GM15510 (cell line): ENCODE measurements around the gene UROD.

Experiments used
- POLR2A ChIP-seq: IDR thresholded peaks from 3 replicates; pipeline ENCODE4 v1.6.1; 2011; ENCODE audit warnings: borderline replicate concordance; ENCODE audit not compliant: insufficient read length; ENCODE audit errors: extremely low read depth

The UROD gene

DNA sequence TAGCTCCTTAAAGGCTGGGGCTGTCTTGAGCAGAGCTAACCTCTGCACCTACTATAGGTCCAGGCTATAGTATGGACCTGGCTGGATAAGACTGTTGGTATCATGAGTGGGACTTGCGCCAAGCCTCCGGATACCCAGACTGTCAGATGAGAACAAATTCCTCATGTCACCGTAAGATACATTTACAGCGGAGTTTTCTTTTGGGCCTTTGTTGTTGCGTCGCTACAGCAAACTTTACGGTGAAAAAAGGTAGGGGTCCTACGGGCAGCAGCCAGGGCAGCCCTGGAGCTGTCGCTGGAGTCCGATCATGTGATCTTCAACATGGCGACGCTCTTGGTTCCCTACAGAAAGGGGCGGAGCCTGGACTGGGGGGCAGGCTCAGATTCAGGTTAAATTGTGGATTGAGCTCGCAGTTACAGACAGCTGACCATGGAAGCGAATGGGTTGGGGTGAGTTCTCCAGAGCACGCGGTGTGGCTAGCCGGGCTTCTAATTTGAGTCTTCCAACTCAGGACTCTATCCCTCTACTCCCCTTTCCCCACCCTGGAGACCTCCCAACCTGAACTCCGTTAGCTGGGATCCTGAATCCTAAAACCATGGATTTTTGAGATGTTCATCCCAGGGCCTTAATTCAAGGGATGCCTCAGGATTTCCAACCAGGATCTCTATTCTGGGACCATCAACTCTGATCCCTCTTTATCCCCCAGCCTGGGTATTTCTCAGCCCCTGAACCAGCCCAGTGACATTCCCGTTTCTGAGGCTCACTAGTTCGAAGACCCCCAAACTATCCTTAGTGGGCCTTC lies at the start of gene UROD:
UROD (plus strand) TSS at position 418 of the 802 bp plus-strand sequence; CDS start at position 430, 12 bp downstream.
- TF ChIP-seq POLR2A = peak; percentile 66

DNA sequence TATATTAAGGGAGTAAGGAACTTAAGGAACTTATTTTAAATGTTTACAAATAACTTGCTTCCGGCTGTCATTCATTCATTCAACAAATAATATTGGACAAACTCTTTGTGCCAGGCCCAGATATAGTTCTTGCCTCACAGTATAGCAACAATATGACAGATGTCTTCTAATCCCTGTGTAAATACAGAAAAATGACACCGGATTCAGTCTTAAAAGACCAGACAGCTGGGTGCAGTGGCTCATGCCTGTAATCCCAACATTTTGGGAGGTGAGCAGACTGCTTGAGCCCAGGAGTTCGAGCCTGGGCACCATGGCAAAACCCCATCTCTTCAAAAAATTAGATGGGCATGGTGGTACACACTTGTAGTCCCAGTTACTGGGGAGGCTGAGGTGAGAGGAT lies 49.3 kb upstream of the UROD start:
- TF ChIP-seq POLR2A = no peak

DNA sequence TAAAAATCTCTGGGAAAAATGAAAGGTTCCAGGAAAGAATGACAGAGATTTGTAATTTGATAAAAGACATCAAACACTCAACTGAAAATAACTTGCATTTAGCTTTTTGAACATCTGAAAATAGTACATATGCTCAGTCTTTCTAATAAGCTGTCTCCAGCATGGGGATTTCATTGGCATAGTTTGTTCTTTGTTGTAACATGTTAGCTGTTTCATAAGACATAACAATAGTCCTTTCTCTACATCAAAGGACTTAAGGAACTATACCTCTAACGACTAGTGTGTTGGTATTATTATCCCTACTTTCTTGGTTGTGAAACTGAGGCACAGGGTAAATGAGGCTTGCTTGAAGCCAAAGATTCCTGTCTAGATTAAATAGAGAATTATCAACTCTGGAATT lies 47.7 kb upstream of the UROD start:
- no peak for TF ChIP-seq POLR2A

DNA sequence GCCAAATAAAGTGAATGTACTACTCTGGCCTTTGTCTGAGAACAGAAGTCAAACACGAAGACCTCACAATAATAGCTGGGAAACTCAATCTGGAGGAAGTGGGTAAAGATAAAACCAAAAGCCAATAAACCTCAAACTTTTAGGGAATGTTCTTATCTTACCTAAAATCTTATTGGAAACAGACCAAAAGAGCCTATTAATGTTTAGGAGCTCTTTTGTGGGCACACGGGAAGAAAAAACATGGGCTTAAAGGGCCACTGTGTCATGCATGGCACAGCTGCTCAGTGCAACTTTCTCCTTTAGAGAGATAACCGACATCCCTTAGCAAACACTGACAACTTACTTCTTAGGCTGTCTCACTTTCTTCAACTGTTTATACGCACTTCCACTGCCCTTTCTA lies 41.7 kb upstream of the UROD start:
- no peak for TF ChIP-seq POLR2A

DNA sequence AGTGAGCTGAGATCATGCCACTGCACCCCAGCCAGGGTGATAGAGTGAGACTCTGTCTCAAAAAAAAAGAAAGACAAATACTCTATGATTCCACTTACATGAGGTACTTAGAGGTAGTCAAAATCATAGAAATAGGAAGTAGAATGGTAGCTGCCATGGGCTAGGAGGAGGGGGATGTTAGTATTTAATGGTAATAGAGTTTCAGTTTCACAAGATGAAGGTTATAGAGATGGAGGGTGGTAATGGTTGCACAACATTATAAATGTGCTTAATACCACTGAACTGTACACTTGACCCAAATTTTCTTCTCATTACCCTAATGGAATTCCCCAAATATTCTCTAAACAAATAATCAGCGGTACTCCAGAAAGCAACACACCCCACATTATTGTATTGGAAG lies 38.4 kb upstream of the UROD start:
- no peak for TF ChIP-seq POLR2A

DNA sequence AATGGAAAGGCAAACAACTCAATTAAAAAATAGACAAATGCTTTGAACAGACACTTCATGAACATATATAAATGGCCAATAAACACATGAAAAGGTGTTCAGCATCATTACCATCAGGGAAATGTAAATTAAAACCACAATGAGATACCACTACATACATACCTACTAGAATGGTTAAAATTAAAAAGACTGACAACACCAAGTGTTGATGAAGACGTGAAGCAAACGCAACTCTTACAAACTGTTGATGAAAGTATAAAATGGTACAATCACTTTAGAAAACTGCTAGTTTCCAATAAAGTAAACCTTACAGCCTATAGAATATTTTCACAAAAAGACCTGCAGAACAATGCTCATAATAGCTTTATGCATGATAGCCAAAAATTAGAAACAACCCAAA lies 35.8 kb upstream of the UROD start:
- no peak for TF ChIP-seq POLR2A

DNA sequence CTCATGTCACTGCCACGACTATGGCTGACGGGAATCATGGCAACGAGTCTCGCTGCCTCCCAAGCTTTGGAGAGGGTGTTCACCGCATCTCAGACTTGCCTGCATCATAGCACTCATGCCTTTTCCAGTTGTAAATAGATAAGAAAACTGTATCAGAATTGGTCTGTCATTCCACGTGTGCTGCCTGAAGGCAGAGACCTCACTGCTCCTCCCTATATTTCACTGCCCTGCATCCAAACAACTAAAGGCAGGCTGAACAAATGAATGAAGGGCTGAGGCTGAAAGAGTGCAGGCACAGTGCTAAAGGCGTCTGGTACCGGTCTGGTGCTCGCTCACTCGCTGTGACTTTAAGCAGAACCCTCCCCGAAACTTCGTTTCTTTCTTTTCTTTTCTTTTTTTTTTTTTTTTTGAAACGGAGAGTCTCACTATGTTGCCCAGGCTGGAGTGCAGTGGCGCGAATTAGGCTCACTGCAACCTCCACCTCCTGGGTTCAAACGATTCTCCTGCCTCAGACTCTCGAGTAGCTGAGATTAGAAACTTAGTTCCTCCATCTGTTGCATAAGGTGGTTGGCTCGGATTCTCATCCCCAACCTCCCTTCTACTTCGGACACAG lies 26.2 kb upstream of the UROD start:
- TF ChIP-seq POLR2A = no peak

DNA sequence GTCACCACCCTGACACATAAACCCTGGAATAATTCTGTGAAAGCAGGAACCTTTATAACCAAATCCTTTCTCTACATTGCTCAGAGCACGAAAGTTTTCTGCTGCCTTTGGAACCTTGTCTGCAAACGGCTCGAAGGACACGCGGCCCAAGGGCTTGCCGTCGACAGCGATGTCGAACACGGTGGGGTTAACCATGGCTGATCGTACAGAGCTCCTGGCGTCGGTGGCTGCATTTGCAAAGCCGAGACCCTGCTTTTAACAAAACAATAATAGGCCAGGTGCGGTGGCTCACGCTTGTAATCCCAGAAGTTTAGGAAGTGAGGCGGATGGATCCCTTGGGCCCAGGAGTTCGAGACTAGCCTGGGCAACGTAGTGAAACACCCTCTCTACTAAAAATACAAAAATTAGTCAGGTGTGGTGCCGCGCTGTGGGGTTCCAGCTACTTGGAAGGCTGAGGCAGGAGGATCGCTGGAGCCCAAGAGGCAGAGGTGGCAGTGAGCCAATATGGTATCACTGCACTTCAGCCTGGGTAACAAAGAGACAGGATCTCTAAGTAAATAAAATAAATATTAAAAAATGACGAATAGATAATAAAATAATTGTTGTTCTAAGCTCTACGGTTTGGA lies 23.4 kb upstream of the UROD start:
- TF ChIP-seq POLR2A = no peak

DNA sequence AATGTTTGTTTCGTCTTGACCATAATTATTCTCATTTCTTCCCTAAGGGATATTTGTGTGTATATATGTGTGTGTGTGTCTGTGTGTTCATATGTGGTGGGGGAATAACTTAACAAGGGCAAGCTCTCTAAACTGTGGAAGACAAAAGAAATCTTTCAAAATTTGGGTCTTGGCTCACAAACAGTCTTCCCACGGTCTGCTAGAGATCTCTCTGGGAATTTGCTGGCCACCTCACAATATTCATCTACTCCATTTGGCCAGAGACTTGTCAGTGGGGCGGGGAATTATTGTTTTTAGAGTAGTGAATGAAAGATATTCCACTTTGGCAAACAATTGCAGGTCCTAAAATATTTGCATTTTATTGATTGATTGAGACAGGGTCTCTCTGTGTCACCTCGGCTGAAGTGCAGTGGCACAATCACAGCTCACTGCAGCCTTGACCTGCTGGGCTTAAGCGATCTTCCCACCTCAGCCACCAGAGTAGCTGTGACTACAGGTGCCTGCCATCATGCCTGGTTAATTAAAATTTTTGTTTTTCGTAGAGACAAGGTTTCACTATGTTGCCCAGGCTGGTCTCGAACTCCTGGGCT lies 17.6 kb upstream of the UROD start:
- TF ChIP-seq POLR2A = no peak

DNA sequence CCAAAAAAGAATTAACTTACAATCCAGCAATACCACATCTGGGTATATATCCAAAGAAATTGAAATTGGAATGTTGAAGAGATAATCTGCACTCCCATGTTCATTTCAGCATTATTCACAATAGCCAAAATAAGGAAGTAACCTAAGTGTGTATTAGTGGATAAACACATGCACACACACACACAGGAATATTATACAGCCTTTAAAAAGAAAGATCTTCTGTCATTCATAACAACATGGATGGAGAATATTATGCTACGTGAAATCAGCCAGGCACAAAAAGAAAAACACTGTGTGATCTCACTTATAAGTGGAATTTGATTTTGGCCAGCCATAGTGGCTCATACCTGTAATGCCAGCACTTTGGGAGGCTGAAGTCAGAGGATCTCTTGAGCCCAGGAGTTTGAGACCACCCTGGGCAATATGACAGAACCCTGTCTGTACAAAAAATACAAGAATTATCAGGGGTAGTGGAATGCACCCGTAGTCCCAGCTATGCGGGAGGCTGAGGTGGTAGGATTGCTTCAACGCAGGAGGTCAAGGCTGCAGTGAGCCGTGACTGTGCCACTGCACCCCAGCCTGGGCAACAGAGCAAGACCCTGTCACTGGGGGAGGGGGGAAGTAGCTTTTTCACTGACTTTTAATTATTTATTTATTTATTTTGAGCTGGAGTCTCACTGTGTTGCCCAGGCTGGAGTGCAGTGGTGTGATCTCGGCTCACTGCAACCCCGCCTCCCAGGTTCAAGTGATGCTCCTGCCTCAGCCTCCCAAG lies 16.4 kb upstream of the UROD start:
- no peak for TF ChIP-seq POLR2A

DNA sequence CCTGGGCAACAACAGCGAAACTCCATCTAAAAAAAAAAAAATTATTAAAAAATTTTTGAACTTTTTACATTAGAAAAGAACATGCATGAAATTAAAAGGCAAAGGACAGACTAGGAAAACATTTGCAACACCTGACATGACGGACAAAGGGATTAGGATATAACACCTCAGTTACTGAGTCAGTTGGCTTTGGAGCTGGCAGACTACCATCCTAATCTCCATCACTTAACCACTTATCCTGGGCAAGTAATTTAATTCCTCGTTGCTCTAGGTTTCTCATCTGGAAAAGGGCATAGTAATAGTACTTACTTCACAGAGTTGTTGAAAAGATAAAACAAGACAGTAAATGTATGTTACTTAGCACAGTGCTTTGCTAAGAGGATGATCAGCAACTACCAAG lies 12.8 kb upstream of the UROD start:
- no peak for TF ChIP-seq POLR2A

DNA sequence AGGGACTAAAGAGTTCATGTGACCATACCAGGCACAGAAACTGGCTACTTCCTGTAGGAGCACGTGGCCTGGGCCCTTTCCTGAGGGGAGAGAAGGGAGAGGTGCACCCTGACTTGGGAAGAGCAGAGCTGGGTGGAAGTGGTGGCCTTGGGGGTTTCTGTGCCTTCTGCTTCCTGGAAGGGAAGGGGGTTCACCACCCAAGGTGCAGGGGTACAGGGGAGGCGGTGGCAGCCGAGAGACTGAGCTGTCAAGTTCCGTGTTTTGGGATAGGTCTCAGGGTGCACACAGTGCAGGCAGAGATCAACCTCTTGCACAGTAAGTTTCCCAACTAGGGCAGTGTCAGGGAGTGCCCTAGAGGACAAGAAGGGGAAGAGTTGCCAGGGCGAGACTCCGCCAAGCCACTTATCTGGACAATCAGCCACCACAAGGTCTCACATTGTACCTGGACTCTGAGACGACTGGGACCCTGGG lies 11.0 kb upstream of the UROD start:
- TF ChIP-seq POLR2A = no peak

DNA sequence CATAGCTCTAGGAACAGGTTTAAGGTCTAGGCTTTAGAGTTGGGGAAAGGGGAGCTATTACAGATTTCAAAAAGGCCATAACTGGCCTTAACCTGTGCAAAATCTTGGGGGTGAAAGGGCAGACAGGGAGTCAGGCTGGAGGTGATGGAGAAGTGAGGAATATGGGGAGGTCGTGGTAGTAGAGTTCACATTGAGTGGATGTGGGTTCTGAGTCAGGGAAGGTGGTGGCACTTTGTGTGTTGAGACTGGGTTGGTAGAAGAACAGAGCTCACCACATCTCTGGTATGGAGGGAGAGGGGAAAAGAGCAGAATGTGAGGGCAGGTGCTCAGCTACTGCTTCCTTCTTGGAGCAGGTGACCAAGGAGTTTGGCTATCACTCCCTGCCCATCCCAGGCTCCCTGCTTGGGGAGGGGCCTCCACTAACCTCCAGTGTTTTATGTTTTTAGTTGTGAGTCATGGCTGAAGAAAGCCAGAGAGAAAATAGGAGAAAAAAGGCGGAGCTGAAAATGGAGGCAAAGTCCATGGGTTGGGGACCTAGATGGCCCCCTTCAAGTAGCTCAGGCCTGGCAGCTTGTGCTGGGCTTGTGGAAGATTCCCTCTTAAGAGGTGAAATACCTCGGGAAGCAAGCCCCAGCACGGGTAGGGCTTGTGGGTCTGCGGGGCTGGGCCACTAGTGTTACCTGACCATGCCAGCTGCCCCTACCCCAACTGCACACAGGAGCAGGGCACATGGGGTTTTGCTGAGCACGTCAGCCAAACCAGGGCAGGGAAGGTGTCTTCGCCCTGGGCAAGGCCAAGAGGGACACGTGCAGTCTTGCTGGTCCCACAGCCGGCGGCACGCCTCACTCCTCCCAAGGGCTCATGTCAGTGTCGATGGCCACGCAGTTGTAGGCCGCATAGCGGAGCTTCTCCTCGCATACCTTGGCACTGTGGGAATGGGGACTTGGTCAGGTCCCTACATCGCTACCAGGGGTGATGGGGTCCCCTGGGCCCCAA lies 9.1 kb upstream of the UROD start:
- TF ChIP-seq POLR2A = no peak
